ENCODE measurements around the gene RUSC2. TPM values are rescaled to one million over a fixed set of nuclear protein-coding genes. Genes with fewer than 3 reads are reported as not detected.

The RUSC2 gene
- total RNA-seq, 2 experiments from 2014 or later = 1.3 to 1.7 TPM

- no peak overlapping the region for H3K27ac Mint-ChIP-seq
- POLR2A ChIA-PET = no interaction called here
- ATAC-seq = no peak
- H3K9me3 Mint-ChIP-seq = no peaks in the 10 kb centered on the region
- TF ChIP-seq, protein P1, sequence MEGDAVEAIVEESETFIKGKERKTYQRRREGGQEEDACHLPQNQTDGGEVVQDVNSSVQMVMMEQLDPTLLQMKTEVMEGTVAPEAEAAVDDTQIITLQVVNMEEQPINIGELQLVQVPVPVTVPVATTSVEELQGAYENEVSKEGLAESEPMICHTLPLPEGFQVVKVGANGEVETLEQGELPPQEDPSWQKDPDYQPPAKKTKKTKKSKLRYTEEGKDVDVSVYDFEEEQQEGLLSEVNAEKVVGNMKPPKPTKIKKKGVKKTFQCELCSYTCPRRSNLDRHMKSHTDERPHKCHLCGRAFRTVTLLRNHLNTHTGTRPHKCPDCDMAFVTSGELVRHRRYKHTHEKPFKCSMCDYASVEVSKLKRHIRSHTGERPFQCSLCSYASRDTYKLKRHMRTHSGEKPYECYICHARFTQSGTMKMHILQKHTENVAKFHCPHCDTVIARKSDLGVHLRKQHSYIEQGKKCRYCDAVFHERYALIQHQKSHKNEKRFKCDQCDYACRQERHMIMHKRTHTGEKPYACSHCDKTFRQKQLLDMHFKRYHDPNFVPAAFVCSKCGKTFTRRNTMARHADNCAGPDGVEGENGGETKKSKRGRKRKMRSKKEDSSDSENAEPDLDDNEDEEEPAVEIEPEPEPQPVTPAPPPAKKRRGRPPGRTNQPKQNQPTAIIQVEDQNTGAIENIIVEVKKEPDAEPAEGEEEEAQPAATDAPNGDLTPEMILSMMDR (IDR thresholded peaks at IDR 0.05) = no peak
- no peaks in the 10 kb centered on the region for H3K36me3 Mint-ChIP-seq (ENCODE audit: low read depth)
- no peak overlapping the region for H3K4me3 Mint-ChIP-seq
- no peak for DNase-seq
- CTCF ChIA-PET = interaction anchor here (0.6 to 1.8 kb wide), 5 partner anchors 8 to 110 kb away, joined by 3 to 5 read pairs (median 4); no protein-coding TSS in a partner anchor
- H3K4me1 Mint-ChIP-seq (ENCODE audit: low read depth) = no peaks in the 10 kb centered on the region
- intact Hi-C loops (cut with micrococcal nuclease) = no loop called here
- peaks cover 4% of the 10 kb centered on the region for H3K27me3 Mint-ChIP-seq
Observed at GRCh38 chr9:35510754-35511428, 21.0 kb downstream of the RUSC2 start.

- intact Hi-C loops (cut with micrococcal nuclease) = no loop called here
- H3K27ac Mint-ChIP-seq = no peak overlapping the region
- CTCF ChIA-PET = interaction anchor here (1.3 to 1.8 kb wide), 2 partner anchors 8 to 42 kb away, joined by 4 to 5 read pairs; no protein-coding TSS in a partner anchor
- H3K4me3 Mint-ChIP-seq = no peak overlapping the region
- H3K9me3 Mint-ChIP-seq = no peaks in the 10 kb centered on the region
- TF ChIP-seq, protein P1 (IDR thresholded peaks at IDR 0.05) = no peak
- ATAC-seq = no peak
- peaks cover 4% of the 10 kb centered on the region for H3K27me3 Mint-ChIP-seq
- POLR2A ChIA-PET = no interaction called here
- DNase-seq = no peak
- no peaks in the 10 kb centered on the region for H3K4me1 Mint-ChIP-seq (ENCODE audit: low read depth)
- H3K36me3 Mint-ChIP-seq (ENCODE audit: low read depth) = no peaks in the 10 kb centered on the region
Observed at GRCh38 chr9:35511453-35511852, 21.5 kb downstream of the RUSC2 start.

DNA sequence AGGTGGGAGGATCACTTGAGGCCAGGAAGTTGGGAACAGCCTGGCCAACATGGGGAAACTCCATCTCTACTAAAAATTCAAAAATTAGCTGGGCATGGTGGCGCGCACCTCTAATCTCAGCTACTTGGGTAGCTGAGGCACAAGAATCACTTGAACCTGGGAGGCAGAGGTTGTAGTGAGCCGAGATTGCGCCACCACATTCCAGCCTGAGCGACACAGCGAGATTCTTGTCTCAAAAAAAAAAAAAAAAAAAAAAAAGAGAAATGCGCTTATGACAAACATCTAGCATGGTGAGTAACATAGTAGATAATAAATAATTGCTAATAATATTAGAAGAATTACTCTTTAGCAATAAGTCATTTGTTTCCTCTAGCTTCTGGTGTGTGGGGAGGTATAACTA lies 25.9 kb downstream of the RUSC2 start:
- no peak overlapping the region for H3K27ac Mint-ChIP-seq
- H3K9me3 Mint-ChIP-seq = no peaks in the 10 kb centered on the region
- H3K27me3 Mint-ChIP-seq = no peaks in the 10 kb centered on the region
- H3K36me3 Mint-ChIP-seq (ENCODE audit: low read depth) = no peaks in the 10 kb centered on the region
- no peak for DNase-seq
- ChIA-PET POLR2A (no interaction called here), CTCF (interaction anchor here (1.2 to 1.4 kb wide), 2 partner anchors 9 to 38 kb away, joined by 3 read pairs; no protein-coding TSS in a partner anchor)
- no peaks in the 10 kb centered on the region for H3K4me1 Mint-ChIP-seq (ENCODE audit: low read depth)
- TF ChIP-seq, protein P1 (IDR thresholded peaks at IDR 0.05) = no peak
- ATAC-seq = no peak
- no peak overlapping the region for H3K4me3 Mint-ChIP-seq
- intact Hi-C loops (cut with micrococcal nuclease) = no loop called here

- H3K27ac Mint-ChIP-seq = no peak overlapping the region
- ChIA-PET POLR2A (no interaction called here), CTCF (interaction anchor here (1.2 to 1.4 kb wide), 2 partner anchors 10 to 37 kb away, joined by 3 read pairs; no protein-coding TSS in a partner anchor)
- no peak for DNase-seq
- no peaks in the 10 kb centered on the region for H3K9me3 Mint-ChIP-seq
- H3K36me3 Mint-ChIP-seq (ENCODE audit: low read depth) = no peaks in the 10 kb centered on the region
- no peak overlapping the region for H3K4me3 Mint-ChIP-seq
- H3K27me3 Mint-ChIP-seq = no peaks in the 10 kb centered on the region
- intact Hi-C loops (cut with micrococcal nuclease) = no loop called here
- no peak for ATAC-seq
- H3K4me1 Mint-ChIP-seq (ENCODE audit: low read depth) = no peaks in the 10 kb centered on the region
- TF ChIP-seq, protein P1 (IDR thresholded peaks at IDR 0.05) = no peak
Observed at GRCh38 chr9:35516479-35516878, 26.6 kb downstream of the RUSC2 start.

GRCh38 chr9:35517131-35517530 lies 27.2 kb downstream of the RUSC2 start:
- Mint-ChIP-seq H3K27me3 (no peaks in the 10 kb centered on the region), H3K4me3 (no peak overlapping the region), H3K9me3 (no peaks in the 10 kb centered on the region), H3K36me3 (ENCODE audit: low read depth) (no peaks in the 10 kb centered on the region), H3K4me1 (ENCODE audit: low read depth) (no peaks in the 10 kb centered on the region), H3K27ac (no peak overlapping the region)
- intact Hi-C loops (cut with micrococcal nuclease) = no loop called here
- ChIA-PET POLR2A (interaction anchor here (0.6 kb wide), 1 partner anchor 274 kb away, joined by 3 read pairs; no protein-coding TSS in a partner anchor), CTCF (interaction anchor here (1.2 to 1.4 kb wide), 3 partner anchors 11 to 37 kb away, joined by 3 to 5 read pairs (median 3); no protein-coding TSS in a partner anchor)
- ATAC-seq = no peak
- TF ChIP-seq, protein P1 (IDR thresholded peaks at IDR 0.05) = no peak
- no peak for DNase-seq

Measured in activated CD8-positive, alpha-beta T cell treated with anti-CD3 and anti-CD28 coated beads for 36 hours (primary cell).